Stimulated activated CD8-positive, alpha-beta memory T cell treated with anti-CD3 and anti-CD28 coated beads, Interleukin-12 subunit alpha, Interleukin-12 subunit beta, amount 100 ng/mL, for 1 hour (primary cell): Measurements from ENCODE around the gene GALNT16.
"Not testable (repeated sequence)": the region's sequence is repeated elsewhere in the genome, so short reads cannot be mapped to it uniquely, and the experiment has no call there.

ENCODE experiments used
- DNase-seq: peaks from one replicate; pipeline ENCODE4 v3.0.0-alpha.2; 2020; ENCODE audit warnings: low read depth

The GALNT16 gene

GRCh38 chr14:69259527-69260189 lies at the start of gene GALNT16:
TSS of gene GALNT16 (plus strand) at chr14:69260158. CDS start at chr14:69260291, 133 bp downstream.
- no peak for DNase-seq

GRCh38 chr14:69214393-69214792 lies 45.6 kb upstream of the GALNT16 start:
- DNase-seq = no peak

GRCh38 chr14:69217663-69218062 lies 42.3 kb upstream of the GALNT16 start:
- not testable (repeated sequence) for DNase-seq

- DNase-seq = no peak
Measured at GRCh38 chr14:69224946-69225345, 35.0 kb upstream of the GALNT16 start.

- DNase-seq = no peak
Measured at GRCh38 chr14:69226178-69226577, 33.8 kb upstream of the GALNT16 start.

- no peak for DNase-seq
Measured at GRCh38 chr14:69226736-69227135, 33.2 kb upstream of the GALNT16 start.

GRCh38 chr14:69231486-69231885 lies 28.5 kb upstream of the GALNT16 start:
- no peak for DNase-seq

- no peak for DNase-seq
Measured at GRCh38 chr14:69232388-69232787, 27.6 kb upstream of the GALNT16 start.

GRCh38 chr14:69234106-69234505 lies 25.9 kb upstream of the GALNT16 start:
- DNase-seq = no peak

GRCh38 chr14:69235708-69236107 lies 24.2 kb upstream of the GALNT16 start:
- DNase-seq = no peak

GRCh38 chr14:69237142-69237541 lies 22.8 kb upstream of the GALNT16 start:
- no peak for DNase-seq

- DNase-seq = no peak
Measured at GRCh38 chr14:69237584-69237983, 22.4 kb upstream of the GALNT16 start.

- no peak for DNase-seq
Measured at GRCh38 chr14:69238883-69239282, 21.1 kb upstream of the GALNT16 start.

GRCh38 chr14:69240527-69241173 lies 19.3 kb upstream of the GALNT16 start:
- no peak for DNase-seq

GRCh38 chr14:69241577-69241976 lies 18.4 kb upstream of the GALNT16 start:
- DNase-seq = no peak

GRCh38 chr14:69242311-69243224 lies 17.4 kb upstream of the GALNT16 start:
- DNase-seq = peak; percentile 24

GRCh38 chr14:69244946-69245345 lies 15.0 kb upstream of the GALNT16 start:
- DNase-seq = no peak

- no peak for DNase-seq
Measured at GRCh38 chr14:69246331-69246730, 13.6 kb upstream of the GALNT16 start.

GRCh38 chr14:69247676-69248440 lies 12.1 kb upstream of the GALNT16 start:
- no peak for DNase-seq

GRCh38 chr14:69249603-69250002 lies 10.4 kb upstream of the GALNT16 start:
- DNase-seq = no peak

- DNase-seq = no peak
Measured at GRCh38 chr14:69252851-69253250, 7.1 kb upstream of the GALNT16 start.

GRCh38 chr14:69259168-69259526 lies 811 bp upstream of the GALNT16 start:
- DNase-seq = no peak
